OCI-LY1 (cell line): ENCODE results near the gene MTLN.
"Not testable (repeated sequence)": the region's sequence is repeated elsewhere in the genome, so short reads cannot be mapped to it uniquely, and the experiment has no call there.

ENCODE experiments used
- H2AFZ ChIP-seq: fragments of 200-600 bp; sonication (generic), shearing (Covaris generic); 2 replicates; pipeline ENCODE4 v1.6.0; 2014; ENCODE audit warnings: antibody characterized with exemption, mild to moderate bottlenecking, low read length
- H3F3A ChIP-seq: fragments of 200-600 bp; sonication (generic), shearing (Covaris generic); 2 replicates; pipeline ENCODE4 v1.6.0; 2014; ENCODE audit warnings: mild to moderate bottlenecking, antibody characterized with exemption, low read length, moderate library complexity; ENCODE audit not compliant: insufficient read depth
- H3K27ac ChIP-seq: fragments of 200-600 bp; sonication (generic); 2 replicates; pipeline ENCODE4 v1.5.1; 2014; ENCODE audit warnings: low read length, mixed run types, mild to moderate bottlenecking, low read depth; ENCODE audit not compliant: poor library complexity, severe bottlenecking
- H3K27me3 ChIP-seq: fragments of 200-600 bp; sonication (generic); 2 replicates; pipeline ENCODE4 v1.6.0; 2014; ENCODE audit warnings: antibody characterized with exemption, mild to moderate bottlenecking, low read length, moderate library complexity; ENCODE audit not compliant: insufficient read depth
- H3K36me3 ChIP-seq: fragments of 200-600 bp; sonication (generic); 2 replicates; pipeline ENCODE4 v1.6.1; 2014; ENCODE audit warnings: mild to moderate bottlenecking, antibody characterized with exemption, low read length, moderate library complexity, mixed read lengths; ENCODE audit not compliant: insufficient read depth
- H3K4me1 ChIP-seq: fragments of 200-600 bp; sonication (generic); 2 replicates; pipeline ENCODE4 v1.5.1; 2014; ENCODE audit warnings: mild to moderate bottlenecking, low read length, moderate library complexity; ENCODE audit not compliant: insufficient read depth, severe bottlenecking
- H3K4me2 ChIP-seq: fragments of 200-600 bp; sonication (generic), shearing (Covaris generic); 2 replicates; pipeline ENCODE4 v1.6.1; 2014; ENCODE audit warnings: low read length
- H3K4me3 ChIP-seq: fragments of 200-600 bp; sonication (generic); 2 replicates; pipeline ENCODE4 v1.5.1; 2014; ENCODE audit warnings: low read length, low read depth, mild to moderate bottlenecking, mixed read lengths; ENCODE audit not compliant: poor library complexity, severe bottlenecking
- H3K79me2 ChIP-seq: fragments of 200-600 bp; shearing (Covaris generic); 2 replicates; pipeline ENCODE4 v1.6.1; 2016; ENCODE audit warnings: mixed run types, low read length, mixed read lengths; ENCODE audit not compliant: insufficient read depth
- H3K9ac ChIP-seq: fragments of 200-600 bp; sonication (generic), shearing (Covaris generic); 2 replicates; pipeline ENCODE4 v1.6.1; 2014; ENCODE audit warnings: mild to moderate bottlenecking, low read length, mixed read lengths
- H3K9me2 ChIP-seq: fragments of 200-600 bp; sonication (generic), shearing (Covaris generic); 2 replicates; pipeline ENCODE4 v1.6.1; 2014; ENCODE audit warnings: low read depth, mild to moderate bottlenecking, low read length, mixed read lengths
- H3K9me3 ChIP-seq: fragments of 200-600 bp; shearing (Covaris generic); 2 replicates; pipeline ENCODE4 v1.6.1; 2014; ENCODE audit warnings: low read length, mixed read lengths
- H4K20me1 ChIP-seq: fragments of 200-600 bp; sonication (generic), shearing (Covaris generic); 2 replicates; pipeline ENCODE4 v1.6.0; 2016; ENCODE audit warnings: mild to moderate bottlenecking, low read length; ENCODE audit not compliant: insufficient read depth
- CTCF ChIP-seq: fragments of 200-600 bp; sonication (generic), shearing (Covaris generic); IDR thresholded peaks from 2 replicates; pipeline ENCODE4 v1.5.1; 2017; ENCODE audit warnings: mild to moderate bottlenecking, antibody characterized with exemption, low read length, moderate library complexity, mixed read lengths
- EZH2 ChIP-seq: fragments of 200-600 bp; sonication (generic), shearing (Covaris generic); IDR thresholded peaks from 2 replicates; pipeline ENCODE4 v1.8.0; 2017; ENCODE audit warnings: borderline replicate concordance, mixed run types, mild to moderate bottlenecking, antibody characterized with exemption, low read length, moderate library complexity, mixed read lengths

The MTLN gene

GRCh38 chr2:110219496-110220189 is 7.3 kb upstream of the MTLN start:
- no peak overlapping the region for H2AFZ ChIP-seq
- 0 out of 2 replicates have a peak, but pooled peaks cover under 1% of the 10 kb centered on the region for H3K27me3 ChIP-seq
- H3K36me3 ChIP-seq = no peaks in the 10 kb centered on the region
- no peak overlapping the region for H3K9ac ChIP-seq
- H3K4me1 ChIP-seq = no peaks in the 10 kb centered on the region
- no peak overlapping the region for H3K27ac ChIP-seq
- H3K79me2 ChIP-seq = no peaks in the 10 kb centered on the region
- no peaks in the 10 kb centered on the region for H3F3A ChIP-seq
- H4K20me1 ChIP-seq = no peaks in the 10 kb centered on the region
- no peak overlapping the region for H3K4me2 ChIP-seq
- H3K9me2 ChIP-seq = no peaks in the 10 kb centered on the region
- no peak for TF ChIP-seq EZH2
- TF ChIP-seq CTCF = no peak
- H3K4me3 ChIP-seq = no peak overlapping the region
- no peaks in the 10 kb centered on the region for H3K9me3 ChIP-seq

- H3K27ac ChIP-seq, H3K27me3 ChIP-seq, H3K4me1 ChIP-seq, H3K4me3 ChIP-seq, H3K9ac ChIP-seq, H3F3A ChIP-seq, H2AFZ ChIP-seq, H3K9me2 ChIP-seq, H3K36me3 ChIP-seq, H3K79me2 ChIP-seq, H3K4me2 ChIP-seq, H3K9me3 ChIP-seq, H4K20me1 ChIP-seq: not testable (repeated sequence)
Observed at GRCh38 chr2:110218889-110219288, 6.5 kb upstream of the MTLN start.

- H3K79me2 ChIP-seq = 0 out of 2 replicates have a peak, but pooled peaks cover 1% of the 10 kb centered on the region
- no peak overlapping the region for H3K4me3 ChIP-seq
Observed at GRCh38 chr2:110216803-110217202, 4.5 kb upstream of the MTLN start.

More at GRCh38 chr2:110216803-110217202, 4.5 kb upstream of the MTLN start:
- H3K4me1 ChIP-seq = no peaks in the 10 kb centered on the region
- H3K9me2 ChIP-seq = no peaks in the 10 kb centered on the region
- no peaks in the 10 kb centered on the region for H3K9me3 ChIP-seq
- H4K20me1 ChIP-seq = no peaks in the 10 kb centered on the region
- no peaks in the 10 kb centered on the region for H3F3A ChIP-seq
- no peak overlapping the region for H2AFZ ChIP-seq
- H3K36me3 ChIP-seq = no peaks in the 10 kb centered on the region; the same call in 1 of the 2 replicates
- TF ChIP-seq EZH2 (no peak), CTCF (no peak)
- H3K27ac ChIP-seq = no peak overlapping the region
- peaks cover 3% of the 10 kb centered on the region; the same call in 1 of the 2 replicates for H3K27me3 ChIP-seq
- H3K9ac ChIP-seq = no peak overlapping the region
- no peak overlapping the region for H3K4me2 ChIP-seq
